ENCODE measurements around the gene PRKAR1B.

GRCh38 chr7:676246-676971 is 50.7 kb downstream of the PRKAR1B start:
- TF ChIP-seq CTCF (conservative IDR thresholded peaks at IDR 0.05; ENCODE audit: low read length) = no peak
- TF ChIP-seq EZH2phosphoT487 (IDR thresholded peaks at IDR 0.05; ENCODE audit: borderline replicate concordance, low read depth, low read length) = no peak
